Suprapubic skin (tissue), 3 donors: Measurements from ENCODE around the gene ALDH18A1.

Experiments used
- EP300 ChIP-seq: sonication (generic); formaldehyde crosslinking; IDR thresholded peaks from one replicate; pipeline ENCODE4 v1.6.1; 2017; ENCODE audit warnings: antibody characterized with exemption
- POLR2A ChIP-seq, 2 donors: fragments of 450-650 bp; IDR thresholded peaks; one replicate each; pipeline ENCODE4 v1.6.1; 2017; ENCODE audit warnings: antibody characterized with exemption in 2 of 2, mild to moderate bottlenecking in 2 of 2, moderate library complexity in 2 of 2
- TF ChIP-seq, protein P1 (sequence below), 2 donors: fragments of 200-600 bp in 1 of 2; fragments of 450-650 bp in 1 of 2; sonication (generic) in 1 of 2; IDR thresholded peaks; one replicate each; pipeline ENCODE4 v1.5.1; 2016 to 2019; ENCODE audit warnings: antibody characterized with exemption in 2 of 2, mild to moderate bottlenecking in 1 of 2, moderate library complexity in 1 of 2

GRCh38 chr10:95579292-95579691 lies 77.2 kb downstream of the ALDH18A1 start:
- TF ChIP-seq, protein P1, sequence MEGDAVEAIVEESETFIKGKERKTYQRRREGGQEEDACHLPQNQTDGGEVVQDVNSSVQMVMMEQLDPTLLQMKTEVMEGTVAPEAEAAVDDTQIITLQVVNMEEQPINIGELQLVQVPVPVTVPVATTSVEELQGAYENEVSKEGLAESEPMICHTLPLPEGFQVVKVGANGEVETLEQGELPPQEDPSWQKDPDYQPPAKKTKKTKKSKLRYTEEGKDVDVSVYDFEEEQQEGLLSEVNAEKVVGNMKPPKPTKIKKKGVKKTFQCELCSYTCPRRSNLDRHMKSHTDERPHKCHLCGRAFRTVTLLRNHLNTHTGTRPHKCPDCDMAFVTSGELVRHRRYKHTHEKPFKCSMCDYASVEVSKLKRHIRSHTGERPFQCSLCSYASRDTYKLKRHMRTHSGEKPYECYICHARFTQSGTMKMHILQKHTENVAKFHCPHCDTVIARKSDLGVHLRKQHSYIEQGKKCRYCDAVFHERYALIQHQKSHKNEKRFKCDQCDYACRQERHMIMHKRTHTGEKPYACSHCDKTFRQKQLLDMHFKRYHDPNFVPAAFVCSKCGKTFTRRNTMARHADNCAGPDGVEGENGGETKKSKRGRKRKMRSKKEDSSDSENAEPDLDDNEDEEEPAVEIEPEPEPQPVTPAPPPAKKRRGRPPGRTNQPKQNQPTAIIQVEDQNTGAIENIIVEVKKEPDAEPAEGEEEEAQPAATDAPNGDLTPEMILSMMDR (IDR thresholded peaks at IDR 0.05) = no peak
- no peak for TF ChIP-seq EP300
- TF ChIP-seq POLR2A (IDR thresholded peaks at IDR 0.05) = no peak
